COLO829 (cell line): ENCODE results near the gene CC2D2B.

Experiments used
- DNase-seq: peaks from one replicate; pipeline ENCODE4 v3.0.0; 2012; ENCODE audit warnings: low spot score

The CC2D2B gene

DNA sequence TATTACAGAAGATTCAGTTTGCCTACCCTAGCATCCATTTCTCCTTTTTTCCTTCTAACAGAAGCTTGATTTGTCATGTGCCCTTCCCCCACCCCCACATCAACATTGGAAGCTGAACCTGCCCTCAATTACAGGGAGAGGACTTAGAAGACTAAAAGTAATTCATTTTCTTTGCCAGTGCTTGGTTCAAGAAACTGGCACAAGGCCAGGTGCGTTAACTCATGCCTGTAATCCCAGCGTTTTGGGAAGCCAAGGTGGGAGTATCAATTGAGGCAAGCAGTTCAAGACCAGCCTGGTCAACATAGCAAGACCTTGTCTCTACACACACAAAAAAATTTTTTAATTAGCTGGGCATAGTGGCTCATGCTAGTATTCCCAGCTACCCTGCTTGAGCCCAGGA lies 168.2 kb downstream of the CC2D2B start:
- DNase-seq: no peak

GRCh38 chr10:96077156-96077555 lies 169.4 kb downstream of the CC2D2B start:
- no peak for DNase-seq

DNA sequence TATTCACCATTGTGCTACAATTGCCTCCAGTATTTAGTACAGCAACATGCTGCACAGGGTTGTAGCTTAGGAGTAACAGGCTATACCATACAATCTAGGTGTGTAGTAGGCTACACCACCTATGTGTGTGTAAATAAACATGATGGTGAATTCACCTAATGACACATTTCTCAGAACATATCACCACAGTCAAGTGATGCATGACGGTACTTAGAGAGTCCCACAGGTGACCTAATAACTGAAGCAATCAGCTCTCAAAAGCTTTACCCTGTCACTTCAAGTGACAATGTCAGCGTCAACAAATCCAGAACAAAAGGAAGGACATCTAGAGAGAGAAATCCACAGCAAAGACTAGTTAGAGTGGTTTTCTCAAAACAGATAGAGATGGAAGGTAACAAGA lies 174.4 kb downstream of the CC2D2B start:
- DNase-seq: no peak
